HG03039 (cell line): ENCODE measurements around the gene SURF1.
"Not testable (repeated sequence)": the region's sequence is repeated elsewhere in the genome, so short reads cannot be mapped to it uniquely, and the experiment has no call there.

Experiments
- ATAC-seq: cut with Tn5 transposase; IDR thresholded peaks from one replicate; pipeline ENCODE4 v1.9.1; 2021; ENCODE audit warnings: mild to moderate bottlenecking, moderate library complexity; ENCODE audit not compliant: unreplicated experiment

The SURF1 gene

GRCh38 chr9:133346021-133346785 lies 10.1 kb downstream of the SURF1 start:
- no peak for ATAC-seq

- ATAC-seq, result no peak
Measured at GRCh38 chr9:133345596-133345995, 10.7 kb downstream of the SURF1 start.

GRCh38 chr9:133344979-133345378 lies 11.3 kb downstream of the SURF1 start:
- ATAC-seq, result no peak

GRCh38 chr9:133344071-133344470 lies 12.2 kb downstream of the SURF1 start:
- no peak for ATAC-seq

- no peak for ATAC-seq
Measured at GRCh38 chr9:133342570-133342969, 13.7 kb downstream of the SURF1 start.

GRCh38 chr9:133342069-133342406 lies 14.2 kb downstream of the SURF1 start:
- ATAC-seq, result no peak

GRCh38 chr9:133341369-133342068 lies 14.8 kb downstream of the SURF1 start:
- no peak for ATAC-seq

- no peak for ATAC-seq
Measured at GRCh38 chr9:133340916-133341315, 15.4 kb downstream of the SURF1 start.

GRCh38 chr9:133340256-133340655 lies 16.0 kb downstream of the SURF1 start:
- ATAC-seq, result no peak

GRCh38 chr9:133339641-133340040 lies 16.6 kb downstream of the SURF1 start:
- no peak for ATAC-seq

GRCh38 chr9:133335924-133336811 lies 20.1 kb downstream of the SURF1 start, which contains the start of gene SURF6:
Gene SURF6 (minus strand): TSS chr9:133336188. CDS start chr9:133336132, 56 bp downstream.
- peak; percentile 84 for ATAC-seq

GRCh38 chr9:133334888-133335287 lies 21.4 kb downstream of the SURF1 start:
- ATAC-seq, result not testable (repeated sequence)

- ATAC-seq, result no peak
Measured at GRCh38 chr9:133334161-133334560, 22.1 kb downstream of the SURF1 start.

GRCh38 chr9:133333566-133333965 lies 22.7 kb downstream of the SURF1 start:
- ATAC-seq, result no peak

GRCh38 chr9:133333011-133333410 lies 23.3 kb downstream of the SURF1 start:
- no peak for ATAC-seq

GRCh38 chr9:133332381-133332730 lies 23.9 kb downstream of the SURF1 start:
- no peak for ATAC-seq

- no peak for ATAC-seq
Measured at GRCh38 chr9:133331641-133332380, 24.5 kb downstream of the SURF1 start.

GRCh38 chr9:133331221-133331620 lies 25.1 kb downstream of the SURF1 start:
- no peak for ATAC-seq

GRCh38 chr9:133329306-133330156 lies 26.8 kb downstream of the SURF1 start:
- not testable (repeated sequence) for ATAC-seq
